K562 (cell line): ENCODE data around the gene CCL16. TPM values are rescaled to one million over a fixed set of nuclear protein-coding genes. Genes with fewer than 3 reads are reported as not detected.

Experiments used
- ATAC-seq: fragments of 200-7000 bp; cut with Tn5 transposase; 3 replicates; pipeline ENCODE4 v1.9.1; 2020; ENCODE audit warnings: moderate library complexity
- BruUV-seq: library from RNA; stranded (reverse); fragments of 400-500 nt; replicated peaks from 2 replicates; lab custom pipeline; 2021; lab: Mats Ljungman, UMichigan
- CTCF ChIA-PET: fragments of 300-600 bp; formaldehyde crosslinking; extraction: SDS; loops from one replicate; lab custom pipeline; 2021; ENCODE audit warnings: low intra/inter-chr PET ratio; lab: Yijun Ruan, JAX
- POLR2A ChIA-PET: fragments of 300-600, 350-650 bp; sonication (Branson Sonifier 250); formaldehyde crosslinking; extraction: SDS; loops from one replicate; lab custom pipeline; 2021; ENCODE audit warnings: antibody characterized with exemption, inconsistent platforms; lab: Yijun Ruan, JAX
- DNase-seq, 4 experiments: peaks; one replicate each; pipeline versions ENCODE4 v3.0.0 to v3.0.0-alpha.2; 2011 to 2018; ENCODE audit warnings: low spot score in 3 of 4, mixed read lengths in 3 of 4; ENCODE audit errors: extremely low read depth in 1 of 4
- FAIRE-seq: peaks from 2 replicates; lab custom pipeline; 2011; peaks lifted over from hg19 to GRCh38; lab: Jason Lieb, UNC
- H2AFZ ChIP-seq: 2 replicates; pipeline ENCODE4 v1.6.0; 2011; ENCODE audit warnings: low read depth, low read length, control low read depth, inconsistent platforms
- H3K27ac ChIP-seq: fragments of 200-600 bp; 3 replicates; pipeline ENCODE4 v1.8.0; 2011; ENCODE audit warnings: low read depth, mild to moderate bottlenecking, control low read depth, inconsistent platforms, low read length, moderate library complexity, mixed read lengths; ENCODE audit errors: extremely low read depth
- H3K27me3 ChIP-seq, 2 experiments: fragments of 300-600 bp in 1 of 2; 2 replicates in 1 of 2; 3 replicates in 1 of 2; pipeline versions ENCODE4 v1.6.0 to v1.8.0; 2011; ENCODE audit warnings: inconsistent platforms in 2 of 2, low read length in 2 of 2, mild to moderate bottlenecking in 1 of 2, mixed read lengths in 1 of 2, moderate library complexity in 1 of 2; ENCODE audit not compliant: control insufficient read depth in 2 of 2, insufficient read depth in 2 of 2
- H3K36me3 ChIP-seq: fragments of 300-600 bp; 3 replicates; pipeline ENCODE4 v1.8.0; 2011; ENCODE audit warnings: mild to moderate bottlenecking, low read length, inconsistent platforms; ENCODE audit not compliant: control insufficient read depth, insufficient read depth
- H3K4me1 ChIP-seq, 2 experiments: fragments of 200-600 bp in 1 of 2; replicated peaks in 1 of 2; 2 replicates in 1 of 2; 3 replicates in 1 of 2; pipeline versions ENCODE4 v1.5.1 to v1.8.0; 2011; ENCODE audit warnings: inconsistent platforms in 2 of 2, low read length in 2 of 2, mild to moderate bottlenecking in 1 of 2, mixed read lengths in 1 of 2, moderate library complexity in 1 of 2; ENCODE audit not compliant: control insufficient read depth in 2 of 2, insufficient read depth in 2 of 2
- H3K4me2 ChIP-seq: 2 replicates; pipeline ENCODE4 v1.6.1; 2011; ENCODE audit warnings: low read length, control low read depth, inconsistent platforms, mixed read lengths; ENCODE audit not compliant: insufficient read depth
- H3K4me3 ChIP-seq: fragments of 200-600 bp; sonication (generic), shearing (Covaris generic); 2 replicates; pipeline ENCODE4 v1.5.1; 2016; ENCODE audit warnings: control low read depth, inconsistent platforms
- H3K79me2 ChIP-seq: fragments of 200-600 bp; 3 replicates; pipeline ENCODE4 v1.8.0; 2011; ENCODE audit warnings: low read length, inconsistent platforms; ENCODE audit not compliant: control insufficient read depth, insufficient read depth
- H3K9ac ChIP-seq, 2 experiments: 2 replicates each; pipeline versions ENCODE4 v1.6.0 to v1.6.1; 2011; ENCODE audit warnings: low read depth in 2 of 2, low read length in 2 of 2, control low read depth in 1 of 2, inconsistent platforms in 1 of 2, mild to moderate bottlenecking in 1 of 2, mixed read lengths in 1 of 2; ENCODE audit not compliant: insufficient read depth in 1 of 2
- H3K9me1 ChIP-seq: one replicate; pipeline ENCODE4 v1.6.0; 2011; ENCODE audit warnings: inconsistent platforms, mild to moderate bottlenecking, low read length, moderate library complexity; ENCODE audit not compliant: control insufficient read depth, insufficient read depth
- H3K9me3 ChIP-seq: replicated peaks from 2 replicates; pipeline ENCODE4 v1.5.1; 2011; ENCODE audit warnings: low read depth, low read length, inconsistent platforms; ENCODE audit not compliant: control insufficient read depth, insufficient read depth
- H4K20me1 ChIP-seq: replicated peaks from 2 replicates; pipeline ENCODE4 v1.6.1; 2011; ENCODE audit warnings: low read length, inconsistent platforms, mixed read lengths; ENCODE audit not compliant: control insufficient read depth, insufficient read depth
- ATF3 ChIP-seq, 2 experiments: fragments of 450-650 bp in 1 of 2; sonication (generic) in 1 of 2; formaldehyde crosslinking in 1 of 2; IDR thresholded peaks in 1 of 2; conservative IDR thresholded peaks in 1 of 2; 2 replicates each; pipeline versions ENCODE4 v1.6.1 to v1.8.1; 2016 to 2023; ENCODE audit warnings: mild to moderate bottlenecking in 2 of 2, moderate library complexity in 2 of 2, inconsistent platforms in 1 of 2, missing genetic modification reagents in 1 of 2
- CBFA2T2 ChIP-seq: fragments of 450-650 bp; conservative IDR thresholded peaks from 2 replicates; pipeline ENCODE4 v1.6.1; 2017; ENCODE audit warnings: mild to moderate bottlenecking
- MXI1 ChIP-seq: IDR thresholded peaks from 2 replicates; pipeline ENCODE4 v1.6.1; 2011; ENCODE audit warnings: low read depth, mild to moderate bottlenecking, improper control_type of control experiment, low read length
- RCOR1 ChIP-seq, 2 experiments: IDR thresholded peaks; 2 replicates each; pipeline ENCODE4 v1.6.1; 2012; ENCODE audit warnings: low read depth in 2 of 2, low read length in 2 of 2, borderline replicate concordance in 1 of 2, improper control_type of control experiment in 1 of 2
- RFX1 ChIP-seq: fragments of 450-650 bp; IDR thresholded peaks from 2 replicates; pipeline ENCODE4 v1.6.1; 2016; ENCODE audit warnings: mild to moderate bottlenecking, moderate library complexity
- SMARCA5 ChIP-seq: fragments of 450-650 bp; IDR thresholded peaks from 2 replicates; pipeline ENCODE4 v1.6.1; 2016
- SNRNP70 ChIP-seq: fragments of 200-400 bp; formaldehyde crosslinking; optimal IDR thresholded peaks from 2 replicates; pipeline ENCODE3; 2017; ENCODE audit warnings: low read depth, low read length
- TEAD1 ChIP-seq, 2 experiments: fragments of 450-650 bp in 1 of 2; sonication (generic) in 1 of 2; formaldehyde crosslinking; IDR thresholded peaks; 2 replicates each; pipeline versions ENCODE4 v1.4.0 to v1.8.0; 2020 to 2022; ENCODE audit warnings: mild to moderate bottlenecking in 2 of 2, missing genetic modification reagents in 1 of 2
- ZNF436 ChIP-seq: fragments of 250-450, 450-650 bp; sonication (Bioruptor Pico); formaldehyde crosslinking; IDR thresholded peaks from 2 replicates; pipeline ENCODE4 v1.7.0; 2020; ENCODE audit warnings: mild to moderate bottlenecking
- ZNF592 ChIP-seq: fragments of 450-650 bp; IDR thresholded peaks from 2 replicates; pipeline ENCODE4 v1.6.1; 2017; ENCODE audit warnings: antibody characterized with exemption, mild to moderate bottlenecking
- WGBS: fragments of 100-300 bp; shearing (Covaris generic); methylation state at CpG from one replicate; pipeline ENCODE4 v1.1.6; 2016; ENCODE audit warnings: low coverage, mixed read lengths; ENCODE audit not compliant: insufficient coverage; ENCODE audit errors: missing lambda C conversion rate; 5-methylcytosine and 5-hydroxymethylcytosine counted together
- in situ Hi-C: fragments of 300-500 bp; cut with MboI; formaldehyde crosslinking; loops from 4 replicates; pipeline ENCODE4 v1.15.0; 2018; ENCODE audit warnings: inconsistent platforms, mixed read lengths
- intact Hi-C: fragments of 100-400 bp; cut with micrococcal nuclease; formaldehyde crosslinking; loops from 2 replicates; pipeline ENCODE4 v1.14.2; 2022
- polyA plus RNA-seq, 8 experiments: library from polyadenylated mRNA; depleted of rRNA in 4 of 8; stranded (reverse) in 5 of 8; unstranded in 3 of 8; fragments of >200 nt; fragmentation: Nextera tagmentation in 2 of 8; fragmentation: Illumina TruSeq in 1 of 8; extraction: Ambion mirVana in 2 of 8; extraction: Trizol in 1 of 8; gene quantifications; 2 replicates each; pipeline versions ENCODE4 v1.2.1 to v1.2.3, GENCODE V29; 2011 to 2014; ENCODE audit warnings: inconsistent platforms in 1 of 8, missing spikeins in 1 of 8
- total RNA-seq, 7 experiments: library from RNA; depleted of rRNA in 6 of 7; stranded (reverse); fragments of >200 nt in 6 of 7; fragmentation: Illumina TruSeq in 2 of 7; extraction: Trizol in 2 of 7; gene quantifications; 2 replicates each; pipeline versions ENCODE4 v1.2.1 to v1.2.3, GENCODE V29; 2011 to 2021; ENCODE audit warnings: low replicate concordance in 1 of 7

Gene CCL16
- total and polyA plus RNA-seq, 9 of the 15 experiments (the other 6 are each of a cell fraction or from before 2014, with no cell fraction given): not detected

GRCh38 chr17:35934760-35935159, 46.5 kb downstream of the CCL16 start:
- DNase-seq (no peak), ATAC-seq (no peak), FAIRE-seq (no peak)
- TF ChIP-seq TEAD1 (CRISPR knock-in tag; IDR thresholded peaks at IDR 0.05): no peak
- no peak for TF ChIP-seq RCOR1 (IDR thresholded peaks at IDR 0.05; ENCODE audit: borderline replicate concordance in 1 of 2, low read depth in 2 of 2, low read length in 2 of 2)
- no peak for TF ChIP-seq RFX1
- Histone ChIP-seq H3K4me1 (peaks cover 4 to 13% of the 10 kb centered on the region in 2 experiments), H3K79me2 (no peaks in the 10 kb centered on the region), H3K36me3 (no peaks in the 10 kb centered on the region), H4K20me1 (no peaks in the 10 kb centered on the region), H3K4me2 (no peak overlapping the region), H3K27me3 (no peaks in the 10 kb centered on the region), H3K4me3 (no peak overlapping the region), H3K9me3 (no peaks in the 10 kb centered on the region), H3K27ac (no peak overlapping the region), H2AFZ (peak overlapping the region; percentile 59), H3K9ac (no peak overlapping the region), H3K9me1 (no peaks in the 10 kb centered on the region)
- WGBS: 70% methylated on average over 10 of the region's 10 CpGs
- in situ Hi-C loops (no loop called here), intact Hi-C loops (no loop called here)
- POLR2A ChIA-PET: interaction anchor here (1.5 kb wide), 1 partner anchor 10 kb away, joined by 4 read pairs; no protein-coding TSS in a partner anchor
- no TSS peak for BruUV-seq
- CTCF ChIA-PET: no interaction called here

- FAIRE-seq: no peak
- Histone ChIP-seq H3K36me3 (no peaks in the 10 kb centered on the region), H3K79me2 (no peaks in the 10 kb centered on the region), H3K4me2 (no peak overlapping the region), H3K9me1 (no peaks in the 10 kb centered on the region), H3K4me1 (peaks cover 4 to 13% of the 10 kb centered on the region in 2 experiments), H3K27ac (no peak overlapping the region), H4K20me1 (no peaks in the 10 kb centered on the region), H3K27me3 (no peaks in the 10 kb centered on the region), H2AFZ (peak overlapping the region; percentile 92), H3K4me3 (no peak overlapping the region), H3K9me3 (no peaks in the 10 kb centered on the region), H3K9ac (no peak overlapping the region)
- in situ Hi-C loops: no loop called here
- CTCF ChIA-PET: no interaction called here
- DNase-seq: no peak
- no TSS peak for BruUV-seq
- ATAC-seq: no peak
- POLR2A ChIA-PET: interaction anchor here (1.0 to 1.9 kb wide), 3 partner anchors 10 to 30 kb away, joined by 3 to 6 read pairs (median 5); partner anchors contain the start of gene LYZL6
- intact Hi-C loops: no loop called here
- TF ChIP-seq CBFA2T2 (no peak), ZNF592 (0 out of 2 replicates have a peak, but pooled peaks have one; percentile 35), ZNF436 (CRISPR knock-in tag) (no peak), SNRNP70 (no peak), SMARCA5 (no peak), ATF3 (IDR thresholded peaks at IDR 0.05) (no peak), ATF3 (CRISPR knock-in tag; conservative IDR thresholded peaks at IDR 0.05) (no peak), MXI1 (no peak)
- TF ChIP-seq, all 486 proteins: peak for 1
Measured at GRCh38 chr17:35932586-35932985, 48.7 kb downstream of the CCL16 start.
